ENCODE data around the gene PODN.

GRCh38 chr1:53047737-53048736 is 14.0 kb upstream of the PODN start:
- TF ChIP-seq, protein P1, sequence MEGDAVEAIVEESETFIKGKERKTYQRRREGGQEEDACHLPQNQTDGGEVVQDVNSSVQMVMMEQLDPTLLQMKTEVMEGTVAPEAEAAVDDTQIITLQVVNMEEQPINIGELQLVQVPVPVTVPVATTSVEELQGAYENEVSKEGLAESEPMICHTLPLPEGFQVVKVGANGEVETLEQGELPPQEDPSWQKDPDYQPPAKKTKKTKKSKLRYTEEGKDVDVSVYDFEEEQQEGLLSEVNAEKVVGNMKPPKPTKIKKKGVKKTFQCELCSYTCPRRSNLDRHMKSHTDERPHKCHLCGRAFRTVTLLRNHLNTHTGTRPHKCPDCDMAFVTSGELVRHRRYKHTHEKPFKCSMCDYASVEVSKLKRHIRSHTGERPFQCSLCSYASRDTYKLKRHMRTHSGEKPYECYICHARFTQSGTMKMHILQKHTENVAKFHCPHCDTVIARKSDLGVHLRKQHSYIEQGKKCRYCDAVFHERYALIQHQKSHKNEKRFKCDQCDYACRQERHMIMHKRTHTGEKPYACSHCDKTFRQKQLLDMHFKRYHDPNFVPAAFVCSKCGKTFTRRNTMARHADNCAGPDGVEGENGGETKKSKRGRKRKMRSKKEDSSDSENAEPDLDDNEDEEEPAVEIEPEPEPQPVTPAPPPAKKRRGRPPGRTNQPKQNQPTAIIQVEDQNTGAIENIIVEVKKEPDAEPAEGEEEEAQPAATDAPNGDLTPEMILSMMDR (IDR thresholded peaks at IDR 0.05; ENCODE audit: low read length), result no peak
- TF ChIP-seq EZH2 (optimal IDR thresholded peaks at IDR 0.05; ENCODE audit: low read depth, low read length) (no peak), EZH2phosphoT487 (IDR thresholded peaks at IDR 0.05; ENCODE audit: low read length) (no peak)
